ENCODE results near the gene ANKRD11.
"Not testable (repeated sequence)": the region's sequence is repeated elsewhere in the genome, so short reads cannot be mapped to it uniquely, and the experiment has no call there.

The ANKRD11 gene

DNA sequence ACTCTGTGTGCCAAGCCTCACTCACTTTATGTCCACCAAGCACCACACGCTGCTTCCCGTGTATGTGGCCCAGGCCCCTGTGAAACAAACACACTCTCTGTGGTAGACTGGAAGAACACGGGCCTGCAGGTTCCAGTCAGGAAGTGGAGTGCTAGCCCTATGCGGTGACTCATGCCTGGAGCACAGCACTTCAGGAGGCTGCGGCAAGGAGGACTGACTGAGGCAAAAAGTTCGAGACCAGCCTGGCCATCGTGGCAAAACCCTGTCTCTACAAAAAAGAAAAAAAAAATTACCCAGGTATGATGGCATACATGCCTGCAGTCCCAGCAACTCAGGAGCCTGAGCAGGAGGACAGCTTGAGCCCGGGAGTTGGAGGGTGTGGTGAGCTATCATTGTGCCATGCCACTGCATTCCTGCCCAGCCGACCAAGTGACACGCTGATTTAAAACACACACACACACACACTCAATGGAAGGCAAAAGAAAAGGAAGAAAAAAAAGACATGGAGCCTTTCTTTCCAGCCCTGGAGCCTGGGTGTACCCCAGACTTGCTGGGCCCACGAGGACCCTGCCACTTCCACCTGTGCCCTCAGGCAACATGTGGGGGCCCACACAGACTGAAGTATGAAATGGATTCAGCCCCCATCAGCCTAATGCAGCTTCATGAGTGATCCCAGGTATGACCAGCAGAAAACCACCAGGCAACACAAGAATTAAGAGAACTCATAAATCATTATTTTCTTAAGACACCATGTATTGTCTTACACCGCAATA lies 126.6 kb downstream of the ANKRD11 start:
- Histone ChIP-seq H3K4me2 (ENCODE audit: insufficient read depth, low read length, poor library complexity, severe bottlenecking) (no peak overlapping the region), H3K36me3 (replicated peaks in 1 of 2; ENCODE audit: control insufficient read depth in 2 of 2, insufficient read depth in 2 of 2, low read length in 2 of 2) (peaks cover 5 to 33% of the 10 kb centered on the region in 2 donors), H3K23ac (ENCODE audit: low read depth, low read length, poor library complexity) (peak overlapping the region; percentile 10), H2AK5ac (ENCODE audit: low read depth, low read length) (peak overlapping the region; percentile 27), H2BK15ac (ENCODE audit: low read length) (no peak overlapping the region), H3K4me1 (ENCODE audit: control insufficient read depth in 2 of 2, insufficient read depth in 1 of 2, low read depth in 1 of 2, low read length in 2 of 2) (peaks cover 4 to 22% of the 10 kb centered on the region in 2 donors), H3K4ac (ENCODE audit: low read length) (no peak overlapping the region), H3K14ac (ENCODE audit: low read length) (no peak overlapping the region), H3K9me3 (replicated peaks in 1 of 2; ENCODE audit: control insufficient read depth in 2 of 2, insufficient read depth in 1 of 2, low read depth in 1 of 2, low read length in 2 of 2) (no peaks in the 10 kb centered on the region), H2BK120ac (ENCODE audit: low read depth, low read length) (no peak overlapping the region), H3K9ac (ENCODE audit: low read depth, low read length, poor library complexity) (no peak overlapping the region), H2BK5ac (ENCODE audit: low read length) (no peak overlapping the region), H3K4me3 (ENCODE audit: low read length in 2 of 2) (no peak overlapping the region), H4K8ac (ENCODE audit: low read depth, low read length) (no peak overlapping the region), H2BK12ac (ENCODE audit: low read length) (no peak overlapping the region), H4K91ac (ENCODE audit: low read depth, low read length, poor library complexity) (no peak overlapping the region), H3K79me1 (ENCODE audit: low read depth, low read length) (peaks cover 24% of the 10 kb centered on the region), H3K27me3 (ENCODE audit: control insufficient read depth in 3 of 3, insufficient read depth in 3 of 3, low read depth in 1 of 3, low read length in 3 of 3) (no peaks in the 10 kb centered on the region), H2AFZ (ENCODE audit: low read length) (no peak overlapping the region), H3K18ac (ENCODE audit: low read length) (peak overlapping the region; percentile 52), H3K27ac (replicated peaks; ENCODE audit: low read length) (no peak overlapping the region)
- DNase-seq (ENCODE audit: low spot score): no peak
- no CpG with 5 or more reads among the region's 12 CpGs for WGBS, 2 donors (ENCODE audit: extremely low coverage in 2 of 2, insufficient read length in 2 of 2, insufficient replicate concordance in 1 of 2)

GRCh38 chr16:89362540-89363223 lies 127.7 kb downstream of the ANKRD11 start:
- H3K9me3 ChIP-seq (replicated peaks in 1 of 2; ENCODE audit: control insufficient read depth in 2 of 2, insufficient read depth in 1 of 2, low read depth in 1 of 2, low read length in 2 of 2); H2BK12ac ChIP-seq (ENCODE audit: low read length); H3K14ac ChIP-seq (ENCODE audit: low read length); H3K4me2 ChIP-seq (ENCODE audit: insufficient read depth, low read length, poor library complexity, severe bottlenecking); H3K9ac ChIP-seq (ENCODE audit: low read depth, low read length, poor library complexity); H3K18ac ChIP-seq (ENCODE audit: low read length); H2AFZ ChIP-seq (ENCODE audit: low read length); DNase-seq (ENCODE audit: low spot score); H3K23ac ChIP-seq (ENCODE audit: low read depth, low read length, poor library complexity); H2BK120ac ChIP-seq (ENCODE audit: low read depth, low read length); H2BK15ac ChIP-seq (ENCODE audit: low read length); H3K4me3 ChIP-seq (ENCODE audit: low read length in 2 of 2); H4K8ac ChIP-seq (ENCODE audit: low read depth, low read length); H2AK5ac ChIP-seq (ENCODE audit: low read depth, low read length); H3K27me3 ChIP-seq (ENCODE audit: control insufficient read depth in 3 of 3, insufficient read depth in 3 of 3, low read depth in 1 of 3, low read length in 3 of 3); H2BK5ac ChIP-seq (ENCODE audit: low read length); H4K91ac ChIP-seq (ENCODE audit: low read depth, low read length, poor library complexity); H3K4ac ChIP-seq (ENCODE audit: low read length): not testable (repeated sequence)
- Histone ChIP-seq H3K36me3 (replicated peaks in 1 of 2; ENCODE audit: control insufficient read depth in 2 of 2, insufficient read depth in 2 of 2, low read length in 2 of 2) (peaks cover 5 to 33% of the 10 kb centered on the region in 2 donors), H3K4me1 (ENCODE audit: control insufficient read depth in 2 of 2, insufficient read depth in 1 of 2, low read depth in 1 of 2, low read length in 2 of 2) (peaks cover 8 to 26% of the 10 kb centered on the region in 2 donors), H3K79me1 (ENCODE audit: low read depth, low read length) (peaks cover 28% of the 10 kb centered on the region), H3K27ac (replicated peaks; ENCODE audit: low read length) (peak overlapping the region; percentile 32)
- no CpG with 5 or more reads among the region's 14 CpGs for WGBS, 2 donors (ENCODE audit: extremely low coverage in 2 of 2, insufficient read length in 2 of 2, insufficient replicate concordance in 1 of 2)

DNA sequence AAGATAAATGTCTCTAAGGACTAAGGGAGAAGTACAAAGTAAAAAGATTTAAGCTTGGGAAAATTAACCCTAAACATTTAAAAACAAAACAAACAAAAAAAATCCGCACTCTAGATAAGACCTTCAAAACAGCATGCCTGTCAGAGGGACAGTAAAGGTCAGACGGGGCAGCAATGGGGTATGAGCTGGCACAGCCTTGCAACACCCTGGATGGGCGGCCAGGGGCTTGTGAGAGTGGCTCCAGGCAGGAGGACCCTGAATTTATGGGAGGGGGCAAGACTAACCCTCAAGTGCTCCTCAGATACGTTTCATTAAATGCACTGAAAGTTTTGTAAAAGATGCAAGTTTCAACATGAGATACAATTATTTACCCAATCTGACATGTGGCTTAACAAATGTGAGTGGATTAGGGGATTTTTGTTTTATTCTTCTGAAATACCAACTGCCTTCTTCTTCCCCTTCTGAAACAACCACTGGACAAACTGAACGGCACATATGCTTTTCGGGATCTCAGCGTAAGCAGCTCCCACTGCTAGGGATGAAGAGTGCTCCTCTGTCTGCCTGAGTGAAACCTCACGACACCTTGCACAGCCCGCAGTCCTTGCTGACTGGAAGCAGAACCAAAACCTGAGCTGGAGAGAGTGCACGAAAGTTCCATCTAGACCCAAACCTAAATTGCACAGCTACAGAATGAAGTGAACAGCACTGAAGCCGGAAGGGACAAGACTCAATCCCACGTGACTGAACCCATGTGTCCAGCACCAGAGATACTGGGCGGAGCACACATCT lies 128.4 kb downstream of the ANKRD11 start:
- no peak overlapping the region for H3K4me3 ChIP-seq (ENCODE audit: low read length in 2 of 2)
- H2AFZ ChIP-seq (ENCODE audit: low read length): no peak overlapping the region
- H3K9ac ChIP-seq (ENCODE audit: low read depth, low read length, poor library complexity): no peak overlapping the region
- H2AK5ac ChIP-seq (ENCODE audit: low read depth, low read length): no peak overlapping the region
- peaks cover 12 to 29% of the 10 kb centered on the region in 2 donors for H3K4me1 ChIP-seq (ENCODE audit: control insufficient read depth in 2 of 2, insufficient read depth in 1 of 2, low read depth in 1 of 2, low read length in 2 of 2)
- peaks cover 5 to 39% of the 10 kb centered on the region in 2 donors for H3K36me3 ChIP-seq (replicated peaks in 1 of 2; ENCODE audit: control insufficient read depth in 2 of 2, insufficient read depth in 2 of 2, low read length in 2 of 2)
- WGBS, 2 donors (ENCODE audit: extremely low coverage in 2 of 2, insufficient read length in 2 of 2, insufficient replicate concordance in 1 of 2): no CpG with 5 or more reads among the region's 13 CpGs
- H2BK12ac ChIP-seq (ENCODE audit: low read length): no peak overlapping the region
- no peak overlapping the region for H3K4me2 ChIP-seq (ENCODE audit: insufficient read depth, low read length, poor library complexity, severe bottlenecking)
- H3K79me1 ChIP-seq (ENCODE audit: low read depth, low read length): peaks cover 22% of the 10 kb centered on the region
- no peak overlapping the region for H3K23ac ChIP-seq (ENCODE audit: low read depth, low read length, poor library complexity)
- H2BK120ac ChIP-seq (ENCODE audit: low read depth, low read length): no peak overlapping the region
- no peaks in the 10 kb centered on the region for H3K9me3 ChIP-seq (replicated peaks in 1 of 2; ENCODE audit: control insufficient read depth in 2 of 2, insufficient read depth in 1 of 2, low read depth in 1 of 2, low read length in 2 of 2)
- no peak overlapping the region for H4K91ac ChIP-seq (ENCODE audit: low read depth, low read length, poor library complexity)
- H3K14ac ChIP-seq (ENCODE audit: low read length): no peak overlapping the region
- no peak overlapping the region for H2BK15ac ChIP-seq (ENCODE audit: low read length)
- no peak for DNase-seq (ENCODE audit: low spot score)
- no peaks in the 10 kb centered on the region for H3K27me3 ChIP-seq (ENCODE audit: control insufficient read depth in 3 of 3, insufficient read depth in 3 of 3, low read depth in 1 of 3, low read length in 3 of 3)
- H3K4ac ChIP-seq (ENCODE audit: low read length): no peak overlapping the region
- H3K27ac ChIP-seq (replicated peaks; ENCODE audit: low read length): peak overlapping the region; percentile 32
- H4K8ac ChIP-seq (ENCODE audit: low read depth, low read length): no peak overlapping the region
- no peak overlapping the region for H3K18ac ChIP-seq (ENCODE audit: low read length)
- no peak overlapping the region for H2BK5ac ChIP-seq (ENCODE audit: low read length)
